ENCODE data around the gene TRAPPC2. TPM values are rescaled to one million over a fixed set of nuclear protein-coding genes. Genes with fewer than 3 reads are reported as not detected.

The TRAPPC2 gene
- 12.4 TPM for total RNA-seq (ENCODE audit: unreplicated experiment)
- long read RNA-seq, partial matches to known transcripts, result 0 of 6 reads
- long read RNA-seq, other reads (novel, unspliced or antisense), result 3 of 6 reads

- DNase-seq (ENCODE audit: low spot score), result peak; percentile 84
- H3K4me1 Mint-ChIP-seq (ENCODE audit: unreplicated experiment), result peaks cover 16% of the 10 kb centered on the region
- H3K4me3 Mint-ChIP-seq (ENCODE audit: unreplicated experiment), result peak within 1 kb of the TSS; percentile 91
- H3K9me3 Mint-ChIP-seq (ENCODE audit: unreplicated experiment), result no peaks in the 10 kb centered on the region
- TF ChIP-seq CTCF (IDR thresholded peaks at IDR 0.05; ENCODE audit: unreplicated experiment), result no peak
- H3K27me3 Mint-ChIP-seq (ENCODE audit: unreplicated experiment), result peaks cover 2% of the 10 kb centered on the region
- peak within 1 kb of the TSS; percentile 89 for H3K27ac Mint-ChIP-seq (ENCODE audit: unreplicated experiment)
- peaks cover 3% of the 10 kb centered on the region for H3K36me3 Mint-ChIP-seq (ENCODE audit: low read depth, unreplicated experiment)
These were observed at the start of gene TRAPPC2, which contains the start of gene OFD1 for GRCh38 chrX:13734278-13735172. Gene TRAPPC2 (minus strand): TSS chrX:13734620. CDS start chrX:13719963, 14,657 bp downstream. Gene OFD1 (plus strand): TSS chrX:13734748. CDS start chrX:13735072, 324 bp downstream.

- Mint-ChIP-seq H3K4me1 (ENCODE audit: unreplicated experiment) (peaks cover 8% of the 10 kb centered on the region), H3K36me3 (ENCODE audit: low read depth, unreplicated experiment) (no peaks in the 10 kb centered on the region), H3K27ac (ENCODE audit: unreplicated experiment) (no peak overlapping the region), H3K9me3 (ENCODE audit: unreplicated experiment) (no peaks in the 10 kb centered on the region), H3K27me3 (ENCODE audit: unreplicated experiment) (no peaks in the 10 kb centered on the region), H3K4me3 (ENCODE audit: unreplicated experiment) (no peak overlapping the region)
- no peak for DNase-seq (ENCODE audit: low spot score)
- TF ChIP-seq CTCF (IDR thresholded peaks at IDR 0.05; ENCODE audit: unreplicated experiment), result no peak
These were observed 46.5 kb upstream of the TRAPPC2 start for GRCh38 chrX:13780868-13781427.

- no peak overlapping the region for H3K27ac Mint-ChIP-seq (ENCODE audit: unreplicated experiment)
- H3K27me3 Mint-ChIP-seq (ENCODE audit: unreplicated experiment), result no peaks in the 10 kb centered on the region
- H3K9me3 Mint-ChIP-seq (ENCODE audit: unreplicated experiment), result no peaks in the 10 kb centered on the region
- H3K4me3 Mint-ChIP-seq (ENCODE audit: unreplicated experiment), result no peak overlapping the region
- DNase-seq (ENCODE audit: low spot score), result peak; percentile 4
- no peaks in the 10 kb centered on the region for H3K36me3 Mint-ChIP-seq (ENCODE audit: low read depth, unreplicated experiment)
- TF ChIP-seq CTCF (IDR thresholded peaks at IDR 0.05; ENCODE audit: unreplicated experiment), result no peak
- H3K4me1 Mint-ChIP-seq (ENCODE audit: unreplicated experiment), result peaks cover 8% of the 10 kb centered on the region
These were observed 44.5 kb upstream of the TRAPPC2 start for GRCh38 chrX:13778916-13779315.

- H3K27ac Mint-ChIP-seq (ENCODE audit: unreplicated experiment), result no peak overlapping the region
These were observed 42.0 kb upstream of the TRAPPC2 start for GRCh38 chrX:13776387-13776786.

More at GRCh38 chrX:13776387-13776786, 42.0 kb upstream of the TRAPPC2 start:
- peaks cover 4% of the 10 kb centered on the region for H3K4me1 Mint-ChIP-seq (ENCODE audit: unreplicated experiment)
- H3K4me3 Mint-ChIP-seq (ENCODE audit: unreplicated experiment), result no peak overlapping the region
- TF ChIP-seq CTCF (IDR thresholded peaks at IDR 0.05; ENCODE audit: unreplicated experiment), result no peak
- no peaks in the 10 kb centered on the region for H3K36me3 Mint-ChIP-seq (ENCODE audit: low read depth, unreplicated experiment)
- H3K27me3 Mint-ChIP-seq (ENCODE audit: unreplicated experiment), result no peaks in the 10 kb centered on the region
- DNase-seq (ENCODE audit: low spot score), result no peak
- no peaks in the 10 kb centered on the region for H3K9me3 Mint-ChIP-seq (ENCODE audit: unreplicated experiment)

Data from endothelial cell (in vitro differentiated cells).